Measurements from ENCODE around the gene C10orf62.

Gene C10orf62

GRCh38 chr10:97587183-97587582 is 2.3 kb upstream of the C10orf62 start:
- no peak for DNase-seq

- no peak for DNase-seq
These were observed 694 bp downstream of the C10orf62 start for GRCh38 chr10:97590082-97590747.

DNA sequence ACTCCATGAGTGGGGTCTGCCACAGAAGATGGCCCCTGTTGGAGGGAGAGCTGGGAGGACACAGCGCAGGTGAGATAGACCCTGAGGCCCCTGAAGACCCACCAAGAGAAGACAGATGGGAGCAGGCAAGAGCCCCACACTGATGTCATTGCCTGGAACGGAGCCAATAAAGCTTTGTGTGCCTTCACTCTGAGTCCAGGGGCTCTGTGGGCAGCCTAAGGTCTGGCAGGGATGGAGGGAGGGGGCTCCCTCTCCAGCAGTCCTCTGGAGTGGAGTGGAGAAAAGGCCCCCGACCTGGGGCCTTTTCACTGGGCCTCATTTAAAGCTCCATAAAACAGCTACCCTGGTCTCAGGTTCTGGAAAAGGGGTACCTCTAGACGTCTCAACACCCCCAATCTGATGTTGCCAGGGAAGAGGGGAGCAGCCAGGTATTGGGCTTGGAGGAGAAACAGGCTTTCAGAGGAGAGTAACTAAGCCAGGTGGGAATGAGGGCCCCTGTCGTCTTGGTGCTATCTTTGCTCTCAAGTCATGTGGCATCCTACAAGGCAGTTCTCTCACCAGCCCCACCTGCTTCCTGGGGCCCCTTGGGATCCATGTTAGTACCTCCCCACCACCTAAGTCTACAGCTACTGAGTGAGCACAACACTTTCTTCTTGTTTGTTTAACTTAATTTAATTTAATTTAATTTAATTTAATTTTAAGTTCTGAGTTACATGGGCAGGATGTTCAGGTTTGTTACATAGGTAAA is 1.4 kb downstream of the C10orf62 start:
- DNase-seq = no peak

- DNase-seq = no peak
These were observed 3.9 kb downstream of the C10orf62 start for GRCh38 chr10:97593421-97593820.

DNA sequence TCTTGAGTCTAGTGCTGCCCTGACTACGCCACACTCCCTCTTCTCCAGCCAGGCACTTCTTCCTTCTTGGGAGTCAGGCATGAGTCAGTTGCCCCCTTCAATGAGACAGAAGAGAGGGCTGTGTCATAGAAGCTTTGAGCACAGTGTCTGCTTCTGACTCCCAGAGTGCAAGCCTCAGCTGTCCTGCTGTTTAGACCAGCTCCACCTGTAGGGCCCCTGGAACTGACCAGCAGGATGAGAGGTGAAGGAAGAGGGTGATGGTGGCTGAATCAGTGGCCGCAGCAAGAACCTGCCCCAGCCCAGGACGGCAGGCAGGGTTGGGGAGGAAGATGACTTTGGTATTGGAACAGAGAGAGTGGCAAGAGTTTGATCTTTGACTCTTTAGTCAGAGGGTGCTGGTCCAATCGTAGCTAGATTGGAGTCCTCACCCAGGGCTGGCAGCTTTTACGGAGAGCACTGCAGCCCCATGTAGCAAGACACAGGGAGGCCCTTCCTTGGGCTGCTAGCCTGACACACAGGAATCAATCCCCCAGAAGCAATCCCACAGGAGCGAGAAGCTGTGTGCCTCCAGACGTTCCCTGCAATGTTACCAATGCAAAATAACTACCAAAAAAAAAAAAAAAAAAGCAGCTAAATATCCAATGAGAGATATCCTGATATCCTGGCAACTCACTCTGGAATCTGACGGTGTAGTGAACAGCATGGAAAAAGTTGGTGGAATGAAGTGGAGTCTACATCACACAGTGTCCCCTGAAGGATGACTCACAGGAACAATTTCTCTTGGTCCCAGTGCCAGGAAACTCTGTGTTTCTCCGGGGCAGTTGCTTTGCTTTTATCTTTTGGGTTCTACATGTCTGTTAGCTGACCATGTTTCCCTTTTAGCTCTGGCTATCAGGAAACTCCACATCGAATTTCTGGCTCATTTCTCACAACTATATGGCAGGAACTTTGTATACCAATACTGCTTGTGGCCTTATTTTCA is 6.9 kb downstream of the C10orf62 start:
- no peak for DNase-seq

DNA sequence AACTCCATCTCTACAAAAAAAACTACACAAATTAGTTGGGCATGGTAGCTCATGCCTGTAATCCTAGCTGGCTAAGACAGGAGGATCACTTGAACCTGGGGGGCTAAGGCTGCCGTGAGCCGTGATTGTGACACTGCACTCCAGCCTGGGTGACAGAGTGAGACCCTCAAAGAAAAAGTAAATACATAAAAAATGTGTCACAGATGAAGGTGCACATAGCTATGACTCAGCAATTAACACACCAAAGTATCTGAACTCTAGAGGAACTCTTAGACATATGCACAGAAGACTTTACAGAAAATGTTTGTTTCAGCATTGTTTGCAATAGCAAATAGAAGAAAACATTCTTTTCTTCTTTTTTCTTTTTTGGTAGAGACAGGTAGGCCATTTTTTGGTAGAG is 8.3 kb downstream of the C10orf62 start:
- no peak for DNase-seq

GRCh38 chr10:97598407-97599271 is 9.1 kb downstream of the C10orf62 start:
- no peak for DNase-seq

DNA sequence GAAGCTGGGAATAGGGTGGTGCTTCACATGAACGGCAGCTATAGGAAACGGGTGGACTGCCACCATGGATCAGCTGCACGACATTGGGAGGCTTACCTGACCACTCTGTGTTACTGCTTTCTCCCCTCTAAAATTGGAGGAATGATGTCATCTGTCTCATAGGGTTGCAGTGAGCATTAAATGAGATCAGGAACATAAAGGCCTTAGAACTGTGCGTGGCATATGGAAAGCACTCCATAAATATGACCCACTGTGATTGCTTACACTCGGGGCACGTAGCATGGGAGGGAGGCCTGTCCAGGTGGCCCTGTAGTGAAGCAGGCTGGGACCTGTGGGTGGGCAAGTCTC is 9.7 kb downstream of the C10orf62 start:
- DNase-seq = no peak

DNA sequence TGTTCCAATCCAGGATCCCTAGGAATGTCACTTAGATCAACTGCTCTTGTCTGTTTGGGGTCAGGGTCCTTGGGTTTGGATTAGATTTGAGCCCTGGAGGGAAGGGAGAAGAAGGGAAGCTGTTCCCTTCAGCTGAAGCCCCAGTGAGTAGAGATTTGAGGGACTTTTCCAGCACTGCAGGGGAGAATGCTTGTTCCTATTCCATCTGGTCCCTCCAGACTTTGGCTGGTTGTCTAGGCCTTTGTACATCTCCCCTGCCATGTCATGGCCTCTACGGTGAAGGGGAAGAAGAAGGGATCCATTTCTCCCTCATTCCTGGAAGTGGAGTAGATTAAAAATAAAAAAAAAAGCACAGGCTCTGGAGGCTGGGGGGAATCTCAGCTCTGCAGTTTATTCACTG is 11.1 kb downstream of the C10orf62 start:
- no peak for DNase-seq

- DNase-seq = no peak
These were observed 12.0 kb downstream of the C10orf62 start for GRCh38 chr10:97601268-97602215.

GRCh38 chr10:97607095-97607636 is 17.6 kb downstream of the C10orf62 start:
- no peak for DNase-seq

GRCh38 chr10:97608991-97609561 is 19.6 kb downstream of the C10orf62 start:
- DNase-seq = no peak

DNA sequence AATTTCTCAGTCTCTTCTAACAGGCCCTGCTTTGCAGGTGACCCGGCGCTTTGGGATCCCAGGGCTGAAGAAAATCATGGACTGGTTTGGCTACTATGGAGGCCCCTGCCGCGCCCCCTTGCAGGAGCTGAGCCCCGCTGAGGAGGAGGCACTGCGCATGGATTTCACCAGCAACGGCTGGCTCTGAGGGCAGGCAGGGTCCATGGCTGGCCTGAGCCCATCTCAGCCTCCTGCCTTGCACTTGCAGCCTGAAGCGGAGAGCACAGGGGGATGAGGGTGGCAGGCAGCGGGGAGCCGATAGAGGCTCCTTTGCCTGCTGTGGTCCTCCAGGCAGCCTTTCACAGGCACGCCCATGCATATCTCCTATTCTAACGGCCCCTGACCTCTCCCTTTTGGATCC is 22.0 kb downstream of the C10orf62 start:
- no peak for DNase-seq

GRCh38 chr10:97612386-97612785 is 22.9 kb downstream of the C10orf62 start:
- no peak for DNase-seq

- no peak for DNase-seq
These were observed 28.8 kb downstream of the C10orf62 start for GRCh38 chr10:97618285-97618684.

DNA sequence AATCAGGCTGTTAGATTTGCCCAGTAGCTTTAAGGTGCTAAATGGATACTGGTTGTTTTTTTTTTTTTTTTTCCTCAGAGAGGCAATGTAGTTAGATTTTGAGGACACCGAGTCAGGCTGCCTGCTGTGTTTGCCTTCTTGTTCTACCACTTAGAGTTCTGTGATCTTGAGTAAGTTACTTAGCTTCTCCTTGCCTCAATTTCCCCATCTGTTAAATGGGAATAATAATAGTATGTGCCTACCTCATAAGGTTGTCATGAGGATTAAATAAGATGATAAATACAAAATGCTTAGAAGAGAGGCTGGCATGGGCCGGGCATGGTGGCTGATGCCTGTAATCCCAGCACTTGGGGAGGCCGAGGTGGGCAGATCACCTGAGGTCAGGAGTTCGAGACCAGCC is 29.2 kb downstream of the C10orf62 start:
- DNase-seq = no peak

- DNase-seq = no peak
These were observed 33.8 kb downstream of the C10orf62 start for GRCh38 chr10:97623277-97623676.

- no peak for DNase-seq
These were observed 38.2 kb downstream of the C10orf62 start for GRCh38 chr10:97627731-97628130.

GRCh38 chr10:97628228-97628627 is 38.7 kb downstream of the C10orf62 start:
- DNase-seq = no peak

DNA sequence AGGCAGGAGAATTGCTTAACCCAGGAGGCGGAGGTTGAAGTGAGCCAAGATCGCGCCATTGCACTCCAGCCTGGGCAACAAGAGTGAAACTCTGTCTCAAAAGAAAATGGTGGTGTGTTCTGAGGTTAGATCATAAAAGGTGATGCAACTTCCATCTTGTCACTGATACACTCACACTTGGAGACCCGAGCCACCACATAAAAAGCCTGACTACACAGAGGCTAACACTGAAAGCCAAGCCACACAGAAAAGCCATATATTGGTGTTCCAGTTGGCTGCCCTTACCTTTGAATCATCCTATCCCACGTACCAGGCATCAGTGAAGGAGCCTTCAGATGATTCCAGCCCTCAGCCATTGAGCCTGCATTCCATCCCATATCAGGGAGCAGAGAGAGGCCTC is 39.8 kb downstream of the C10orf62 start:
- DNase-seq = no peak

GRCh38 chr10:97631098-97631497 is 41.6 kb downstream of the C10orf62 start:
- DNase-seq = no peak
